ENCODE data around the gene MYH9. TPM values are rescaled to one million over a fixed set of nuclear protein-coding genes. Genes with fewer than 3 reads are reported as not detected.
A peak's percentile ranks its signal among the peaks of the same experiment; 100 is the strongest.

Gene MYH9
- polyA plus RNA-seq, 1 experiment, result 338 TPM

DNA sequence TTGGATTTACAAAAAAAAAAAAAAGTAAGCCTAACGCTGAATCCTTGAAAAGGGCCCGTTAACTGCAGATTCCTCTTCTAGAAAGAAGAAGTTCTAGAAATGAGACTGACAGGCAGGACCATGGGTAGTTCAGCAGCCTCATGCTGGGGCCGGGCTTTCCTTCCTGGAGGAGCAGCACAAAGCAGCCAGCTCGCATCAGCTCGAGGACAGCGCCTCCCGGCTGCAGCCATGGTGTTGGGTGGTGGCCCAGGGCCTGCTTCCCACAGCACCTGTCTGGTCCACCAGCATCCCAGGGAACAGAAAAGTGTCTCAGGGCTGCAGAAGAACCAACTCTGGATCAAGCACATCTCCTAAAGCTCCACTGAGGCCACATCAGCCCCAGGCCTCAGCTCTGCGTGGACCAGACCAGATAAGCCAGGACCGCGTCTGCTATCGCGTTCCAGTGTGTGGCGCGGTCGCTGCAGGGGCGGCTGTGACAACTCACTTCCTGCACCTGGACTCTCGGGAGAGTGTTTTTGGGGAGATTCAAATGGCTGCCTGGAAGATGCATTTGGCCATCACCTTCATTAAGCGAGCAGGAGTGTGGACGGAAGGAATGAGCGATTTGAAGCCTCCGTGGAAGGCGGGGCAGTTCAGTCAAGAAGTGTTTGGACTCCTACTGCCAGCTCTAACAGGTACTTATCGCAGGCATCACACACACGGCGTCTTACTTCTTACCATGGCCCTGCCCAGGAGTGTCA is 53.5 kb downstream of the MYH9 start:
- TF ChIP-seq, protein P1, sequence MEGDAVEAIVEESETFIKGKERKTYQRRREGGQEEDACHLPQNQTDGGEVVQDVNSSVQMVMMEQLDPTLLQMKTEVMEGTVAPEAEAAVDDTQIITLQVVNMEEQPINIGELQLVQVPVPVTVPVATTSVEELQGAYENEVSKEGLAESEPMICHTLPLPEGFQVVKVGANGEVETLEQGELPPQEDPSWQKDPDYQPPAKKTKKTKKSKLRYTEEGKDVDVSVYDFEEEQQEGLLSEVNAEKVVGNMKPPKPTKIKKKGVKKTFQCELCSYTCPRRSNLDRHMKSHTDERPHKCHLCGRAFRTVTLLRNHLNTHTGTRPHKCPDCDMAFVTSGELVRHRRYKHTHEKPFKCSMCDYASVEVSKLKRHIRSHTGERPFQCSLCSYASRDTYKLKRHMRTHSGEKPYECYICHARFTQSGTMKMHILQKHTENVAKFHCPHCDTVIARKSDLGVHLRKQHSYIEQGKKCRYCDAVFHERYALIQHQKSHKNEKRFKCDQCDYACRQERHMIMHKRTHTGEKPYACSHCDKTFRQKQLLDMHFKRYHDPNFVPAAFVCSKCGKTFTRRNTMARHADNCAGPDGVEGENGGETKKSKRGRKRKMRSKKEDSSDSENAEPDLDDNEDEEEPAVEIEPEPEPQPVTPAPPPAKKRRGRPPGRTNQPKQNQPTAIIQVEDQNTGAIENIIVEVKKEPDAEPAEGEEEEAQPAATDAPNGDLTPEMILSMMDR (IDR thresholded peaks at IDR 0.05; ENCODE audit: low read depth, low read length), result peak; percentile 25; the same call in 1 of the 2 replicates
- Histone ChIP-seq H3K4me3 (ENCODE audit: low read depth, low read length) (no peak overlapping the region), H3K27me3 (ENCODE audit: control insufficient read depth, insufficient read depth, low read length) (no peaks in the 10 kb centered on the region), H3K27ac (ENCODE audit: low read depth, low read length) (peak overlapping the region; percentile 94), H3K9me3 (ENCODE audit: control insufficient read depth, insufficient read depth, low read length) (no peaks in the 10 kb centered on the region)
- DNase-seq (ENCODE audit: low read depth, low spot score), result no peak
- ChIA-PET POLR2A (interaction anchor here (0.9 to 1.4 kb wide), 3 partner anchors 9 to 136 kb away, joined by 3 to 6 read pairs (median 5); no protein-coding TSS in a partner anchor), CTCF (interaction anchor here (1.0 to 3.5 kb wide), 2 partner anchors 22 to 136 kb away, joined by 4 to 21 read pairs; no protein-coding TSS in a partner anchor)

DNA sequence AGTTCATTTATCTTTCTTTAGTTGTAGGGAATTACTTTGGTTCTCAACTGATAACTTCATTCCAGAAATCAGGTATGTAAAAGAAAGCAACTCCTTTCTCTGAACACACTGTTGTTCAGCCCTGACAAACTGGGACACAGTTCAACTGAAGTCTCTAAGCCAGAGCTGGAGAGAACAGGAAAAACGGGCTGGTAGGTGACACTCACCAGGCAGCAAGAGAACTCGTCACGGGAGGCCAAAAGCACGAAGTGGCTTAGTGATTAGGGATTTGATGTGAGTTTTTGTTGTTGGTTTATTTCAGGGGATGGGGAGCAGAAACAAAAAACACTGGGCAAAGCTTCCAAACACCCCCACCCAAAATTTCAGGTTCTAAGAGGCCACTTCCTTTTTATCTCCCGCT is 54.1 kb downstream of the MYH9 start:
- H3K27ac ChIP-seq (ENCODE audit: low read depth, low read length), result peak overlapping the region; percentile 100
- no peak overlapping the region for H3K4me3 ChIP-seq (ENCODE audit: low read depth, low read length)
- ChIA-PET CTCF (interaction anchor here (3.5 kb wide), 1 partner anchor 137 kb away, joined by 21 read pairs; no protein-coding TSS in a partner anchor), POLR2A (interaction anchor here (0.7 to 1.5 kb wide), 5 partner anchors 10 to 134 kb away, joined by 3 to 6 read pairs (median 5); partner anchors contain the start of gene MYH9)
- no peaks in the 10 kb centered on the region for H3K27me3 ChIP-seq (ENCODE audit: control insufficient read depth, insufficient read depth, low read length)
- no peak for DNase-seq (ENCODE audit: low read depth, low spot score)
- TF ChIP-seq, protein P1 (IDR thresholded peaks at IDR 0.05; ENCODE audit: low read depth, low read length), result no peak
- H3K9me3 ChIP-seq (ENCODE audit: control insufficient read depth, insufficient read depth, low read length), result no peaks in the 10 kb centered on the region

DNA sequence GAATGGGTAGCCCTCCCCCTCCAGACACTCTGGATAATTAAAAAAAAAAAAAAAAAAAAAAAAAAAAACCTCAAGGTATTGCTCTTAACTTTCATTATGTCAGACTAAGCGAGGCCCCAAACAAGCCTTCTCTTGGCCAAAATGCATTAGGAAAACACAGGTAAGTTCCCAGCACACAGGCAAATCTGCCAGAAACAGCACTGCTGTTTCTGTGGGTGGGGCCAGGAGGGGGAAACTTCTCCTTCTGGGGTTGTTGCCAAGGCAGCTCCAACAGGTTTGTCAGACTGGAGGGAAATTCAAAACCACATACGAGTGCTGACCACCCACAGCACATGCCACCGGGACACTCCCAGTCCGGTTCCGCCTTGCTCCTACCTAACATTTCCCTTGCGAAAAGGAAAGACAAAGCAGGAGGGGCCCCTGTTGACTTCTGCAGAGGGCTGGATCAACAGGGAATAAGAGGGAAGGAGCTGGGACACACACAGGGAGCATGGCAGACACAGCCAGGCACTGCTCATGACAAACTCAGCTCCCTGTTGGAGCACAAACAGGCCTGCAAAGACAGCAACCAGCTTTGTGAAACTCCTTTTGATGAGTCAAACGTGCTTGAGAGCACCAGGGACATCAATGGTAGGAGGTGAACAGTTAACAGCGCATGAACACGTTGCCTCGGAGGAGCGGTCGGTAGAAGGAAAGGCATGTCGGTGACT is 55.0 kb downstream of the MYH9 start:
- Histone ChIP-seq H3K9me3 (ENCODE audit: control insufficient read depth, insufficient read depth, low read length) (no peaks in the 10 kb centered on the region), H3K27ac (ENCODE audit: low read depth, low read length) (peak overlapping the region; percentile 100), H3K4me3 (ENCODE audit: low read depth, low read length) (no peak overlapping the region), H3K27me3 (ENCODE audit: control insufficient read depth, insufficient read depth, low read length) (no peaks in the 10 kb centered on the region)
- CTCF ChIA-PET, result interaction anchor here (0.9 to 3.5 kb wide), 2 partner anchors 32 to 138 kb away, joined by 3 to 21 read pairs; no protein-coding TSS in a partner anchor
- TF ChIP-seq, protein P1 (IDR thresholded peaks at IDR 0.05; ENCODE audit: low read depth, low read length), result no peak
- POLR2A ChIA-PET, result interaction anchor here (0.5 to 2.0 kb wide), 8 partner anchors 11 to 179 kb away, joined by 3 to 6 read pairs (median 5); partner anchors contain the start of gene MYH9
- no peak for DNase-seq (ENCODE audit: low read depth, low spot score)

DNA sequence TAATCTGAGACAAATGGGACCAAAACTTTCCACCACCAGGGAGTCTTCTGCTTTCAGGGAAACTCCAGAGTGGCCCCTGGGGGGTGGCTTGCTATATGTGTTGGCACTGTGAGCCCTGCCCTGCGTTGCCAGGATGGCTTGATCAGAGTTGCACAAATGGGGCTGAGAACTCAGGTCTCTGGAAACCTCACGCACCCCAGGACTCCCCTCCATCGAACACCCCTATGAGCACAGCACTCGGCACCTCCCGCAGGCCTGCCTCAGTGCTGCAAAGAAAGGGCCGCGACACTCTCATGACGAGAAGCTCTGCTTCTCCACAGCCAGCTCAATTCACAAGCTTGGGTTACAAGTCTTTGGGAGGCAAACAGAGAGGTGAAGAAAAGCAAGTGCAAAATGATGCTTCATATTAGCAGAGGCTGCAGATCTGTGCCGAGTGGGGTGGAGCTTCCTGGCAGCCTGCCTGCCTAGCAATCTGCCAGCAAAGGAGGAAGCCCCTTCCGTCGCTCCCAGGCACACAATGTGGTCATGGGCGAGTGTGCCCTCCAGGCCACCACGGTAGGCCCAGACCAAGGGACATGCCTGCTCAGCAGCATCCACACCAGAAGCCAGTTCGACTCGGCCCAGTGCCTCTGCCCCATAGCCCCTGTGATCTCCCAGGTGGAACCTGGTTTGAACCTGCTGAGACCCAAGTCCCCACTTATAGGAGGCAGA is 55.7 kb downstream of the MYH9 start:
- CTCF ChIA-PET, result interaction anchor here (0.9 to 3.5 kb wide), 3 partner anchors 12 to 138 kb away, joined by 3 to 21 read pairs (median 6); no protein-coding TSS in a partner anchor
- POLR2A ChIA-PET, result interaction anchor here (0.6 to 2.0 kb wide), 11 partner anchors 12 to 140 kb away, joined by 3 to 7 read pairs (median 5); partner anchors contain the start of gene MYH9
- no peak for DNase-seq (ENCODE audit: low read depth, low spot score)

More for the DNA sequence above, 55.7 kb downstream of the MYH9 start:
- H3K9me3 ChIP-seq (ENCODE audit: control insufficient read depth, insufficient read depth, low read length), result no peaks in the 10 kb centered on the region
- H3K4me3 ChIP-seq (ENCODE audit: low read depth, low read length), result no peak overlapping the region
- TF ChIP-seq, protein P1 (IDR thresholded peaks at IDR 0.05; ENCODE audit: low read depth, low read length), result peak; percentile 4; the same call in 1 of the 2 replicates
- peak overlapping the region; percentile 100 for H3K27ac ChIP-seq (ENCODE audit: low read depth, low read length)
- H3K27me3 ChIP-seq (ENCODE audit: control insufficient read depth, insufficient read depth, low read length), result no peaks in the 10 kb centered on the region

Measured in AG04450 (cell line).